Measurements from ENCODE around the gene DCBLD1.

- TF ChIP-seq EZH2 (IDR thresholded peaks at IDR 0.05) (no peak), CTCF (IDR thresholded peaks at IDR 0.05) (no peak)
These were observed 20.1 kb downstream of the DCBLD1 start for GRCh38 chr6:117502580-117502979.

Data from neural progenitor cell (in vitro differentiated cells).